NB4 (cell line): ENCODE measurements around the gene CRELD2.

Experiments
- DNase-seq: peaks from one replicate; pipeline ENCODE4 v3.0.0; 2010; ENCODE audit warnings: low read depth
- H3K4me3 ChIP-seq: one replicate; pipeline ENCODE4 v1.5.1; 2011; ENCODE audit warnings: mild to moderate bottlenecking, low read depth, low read length, moderate library complexity
- CTCF ChIP-seq: IDR thresholded peaks from one replicate; pipeline ENCODE4 v1.5.1; 2012; ENCODE audit warnings: low read depth, low read length
- MAX ChIP-seq: IDR thresholded peaks from 2 replicates; pipeline ENCODE4 v1.6.1; 2011; ENCODE audit warnings: low read depth, low read length
- MYC ChIP-seq: IDR thresholded peaks from 2 replicates; pipeline ENCODE4 v1.6.1; 2011; ENCODE audit warnings: low read depth, low read length
- POLR2A ChIP-seq: IDR thresholded peaks from 2 replicates; pipeline ENCODE4 v1.6.1; 2011; ENCODE audit warnings: mild to moderate bottlenecking; ENCODE audit not compliant: insufficient read length; ENCODE audit errors: extremely low read depth

The CRELD2 gene

GRCh38 chr22:49966041-49966773 lies 47.8 kb downstream of the CRELD2 start:
- TF ChIP-seq POLR2A (no peak), MAX (no peak), CTCF (no peak), MYC (no peak)
- H3K4me3 ChIP-seq = no peak overlapping the region
- DNase-seq = no peak

- peak; percentile 77 for DNase-seq
- TF ChIP-seq MAX (peak; percentile 79), CTCF (no peak), MYC (peak; percentile 87), POLR2A (no peak)
- no peak overlapping the region for H3K4me3 ChIP-seq
Observed at GRCh38 chr22:49966774-49967705, 48.6 kb downstream of the CRELD2 start.

GRCh38 chr22:49967706-49968208 lies 49.3 kb downstream of the CRELD2 start:
- no peak for DNase-seq

GRCh38 chr22:49968313-49968830 lies 49.9 kb downstream of the CRELD2 start:
- no peak overlapping the region for H3K4me3 ChIP-seq
- no peak for DNase-seq
- TF ChIP-seq MYC (no peak), POLR2A (no peak), MAX (no peak), CTCF (no peak)

More at GRCh38 chr22:49967706-49968208, 49.3 kb downstream of the CRELD2 start:
- TF ChIP-seq MAX (no peak), CTCF (no peak), MYC (no peak), POLR2A (no peak)
- no peak overlapping the region for H3K4me3 ChIP-seq

GRCh38 chr22:49968831-49969661 lies 50.6 kb downstream of the CRELD2 start:
- TF ChIP-seq MYC (no peak), MAX (no peak), POLR2A (no peak), CTCF (no peak)
- no peak for DNase-seq
- H3K4me3 ChIP-seq = no peak overlapping the region
